ENCODE measurements around the gene SPACA6. TPM values are rescaled to one million over a fixed set of nuclear protein-coding genes. Genes with fewer than 3 reads are reported as not detected.

Gene SPACA6
- total RNA-seq, 1 experiment from 2014 or later = 4.2 TPM

DNA sequence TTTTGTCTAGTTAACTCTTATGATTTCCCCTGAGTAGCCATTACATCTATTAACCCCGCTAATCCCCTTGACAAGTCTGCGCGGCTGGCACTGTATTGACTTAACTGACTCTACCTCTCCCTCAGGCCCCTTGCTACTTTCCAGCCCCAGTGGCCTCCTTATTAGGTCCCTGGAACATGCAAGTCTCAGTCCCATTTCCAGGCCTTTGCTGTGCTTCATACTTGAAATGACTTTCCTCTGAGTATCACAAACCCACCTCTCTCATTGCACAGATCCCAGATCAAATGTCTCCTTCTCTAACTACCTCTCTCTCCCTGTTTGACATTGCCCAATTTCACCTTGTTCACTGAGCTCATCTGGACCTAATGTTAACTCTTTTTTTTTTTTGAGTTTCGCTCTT is 13.2 kb downstream of the SPACA6 start:
- DNase-seq (ENCODE audit: low spot score) = no peak

DNA sequence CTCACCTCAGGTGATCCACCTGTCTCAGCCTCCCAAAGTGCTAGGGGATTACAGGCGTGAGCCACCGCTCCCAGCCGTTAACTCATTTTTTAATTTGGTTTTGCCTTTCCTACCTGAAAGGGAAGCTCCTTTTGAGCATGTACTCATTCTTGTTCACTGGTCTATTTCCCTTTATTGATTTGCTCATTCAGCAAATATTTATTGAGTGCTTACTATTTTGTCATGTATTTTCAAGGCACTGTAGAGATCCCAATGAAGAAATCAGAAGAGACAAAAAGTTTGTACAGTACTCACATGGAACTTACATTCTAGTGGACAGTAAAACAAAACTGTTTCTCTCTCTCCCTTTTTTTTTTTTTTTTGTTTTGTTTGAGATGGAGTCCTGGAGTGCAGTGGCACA is 13.8 kb downstream of the SPACA6 start:
- DNase-seq (ENCODE audit: low spot score) = no peak

DNA sequence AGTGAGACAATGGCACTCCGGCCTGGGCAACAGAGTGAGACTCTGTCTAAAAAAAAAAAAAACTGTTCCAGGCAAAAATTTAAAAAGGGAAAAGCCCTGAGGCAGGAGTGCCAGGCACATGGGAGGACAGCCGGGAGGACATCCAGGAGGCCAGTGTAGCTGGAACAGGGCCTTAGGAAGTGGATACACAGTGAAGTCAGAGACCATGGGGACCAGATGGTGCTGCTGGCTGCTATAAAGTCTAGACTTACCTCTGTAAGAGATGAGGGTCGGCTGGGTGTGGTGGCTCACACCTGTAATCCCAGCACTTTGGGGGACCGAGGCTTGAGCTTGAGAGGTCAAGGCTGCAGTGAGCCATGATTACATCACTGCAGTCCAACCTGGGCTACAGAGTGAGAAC is 15.7 kb downstream of the SPACA6 start:
- no peak for DNase-seq (ENCODE audit: low spot score)

DNA sequence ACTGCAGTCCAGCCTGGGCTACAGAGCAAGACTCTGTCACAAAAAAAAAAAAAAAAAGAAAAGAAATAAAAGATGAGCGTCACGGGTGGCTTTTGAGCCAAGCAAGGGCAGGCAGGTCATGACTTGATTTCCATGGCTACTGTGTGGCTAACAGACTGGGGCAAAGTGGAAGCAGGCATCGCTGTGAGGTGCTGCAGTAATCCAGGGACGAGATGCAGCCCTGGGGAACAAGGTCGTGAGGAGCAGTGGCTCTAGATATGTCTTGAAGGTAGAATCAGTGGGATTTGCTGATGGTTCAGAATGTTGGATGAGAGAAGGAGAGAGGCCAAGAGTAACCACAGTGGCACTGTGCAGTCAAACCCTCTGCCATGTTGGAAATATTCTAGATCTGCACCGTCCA is 16.4 kb downstream of the SPACA6 start:
- DNase-seq (ENCODE audit: low spot score) = no peak

DNA sequence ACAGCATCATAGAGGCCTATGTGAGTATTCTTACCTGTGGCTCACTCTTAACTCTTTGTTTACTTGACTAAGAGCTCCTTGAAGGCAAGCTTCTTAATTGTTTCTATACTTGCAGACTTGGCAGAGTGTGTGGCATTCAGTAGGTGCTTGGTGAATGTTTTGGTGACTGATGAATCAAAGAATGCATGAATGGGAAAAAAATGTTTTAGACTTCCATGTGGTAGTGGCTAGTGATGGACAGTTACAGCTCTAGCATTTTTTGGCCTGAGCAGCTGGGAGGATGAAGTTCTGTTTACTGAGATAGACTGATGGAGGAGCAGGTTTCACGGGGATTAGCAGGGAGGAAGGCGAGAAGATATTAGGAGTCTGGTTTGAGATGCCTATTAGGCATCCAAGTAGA is 17.0 kb downstream of the SPACA6 start:
- no peak for DNase-seq (ENCODE audit: low spot score)

DNA sequence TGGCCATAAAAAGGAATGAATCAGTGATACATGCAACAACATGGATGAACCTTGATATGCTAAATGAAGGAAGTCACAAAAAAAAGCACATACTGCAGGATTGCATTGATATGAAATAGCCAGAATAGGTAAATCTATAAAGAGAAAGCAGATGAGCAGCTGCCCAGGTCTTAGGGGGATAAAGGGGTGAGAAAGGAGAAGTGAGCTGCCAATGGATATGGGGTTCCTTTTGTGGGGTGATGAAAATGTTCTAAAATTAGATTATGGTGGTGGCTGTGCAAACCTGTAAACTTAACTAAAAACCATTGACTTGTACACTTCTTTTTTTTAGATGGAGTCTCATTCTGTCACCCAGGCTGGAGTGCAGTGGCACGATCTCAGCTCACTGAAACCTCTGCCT is 18.6 kb downstream of the SPACA6 start:
- DNase-seq (ENCODE audit: low spot score) = no peak

DNA sequence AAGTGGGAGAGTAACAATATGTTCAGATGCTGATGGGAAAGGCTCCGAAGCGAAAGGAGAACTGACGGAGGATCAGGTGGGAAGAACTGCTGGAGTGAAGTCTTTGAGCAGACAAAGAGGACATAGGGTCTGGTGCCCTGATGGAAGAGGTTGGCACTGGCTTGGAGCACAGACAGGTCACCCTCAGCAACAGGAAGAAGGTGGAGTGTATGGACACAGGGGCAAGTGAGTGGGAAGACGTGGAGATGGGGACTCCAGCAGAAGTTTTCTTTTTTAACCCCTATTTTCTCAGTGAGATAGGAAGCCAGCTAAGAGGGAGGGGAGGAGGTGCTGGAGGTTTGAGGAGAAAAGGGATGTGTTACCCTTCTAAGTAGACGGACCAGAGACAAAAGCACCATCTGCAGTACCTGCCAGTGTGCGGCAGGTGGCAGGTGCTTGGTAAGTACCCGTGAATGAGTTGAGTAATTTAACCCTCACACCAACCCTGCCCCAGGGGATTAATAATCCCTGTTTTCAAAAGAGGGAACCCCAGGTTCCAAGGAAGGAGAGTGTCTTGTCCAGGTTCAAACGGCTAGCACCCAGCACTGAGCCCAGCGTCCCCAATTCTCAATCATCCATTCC is 19.4 kb downstream of the SPACA6 start:
- DNase-seq (ENCODE audit: low spot score) = peak; percentile 68

DNA sequence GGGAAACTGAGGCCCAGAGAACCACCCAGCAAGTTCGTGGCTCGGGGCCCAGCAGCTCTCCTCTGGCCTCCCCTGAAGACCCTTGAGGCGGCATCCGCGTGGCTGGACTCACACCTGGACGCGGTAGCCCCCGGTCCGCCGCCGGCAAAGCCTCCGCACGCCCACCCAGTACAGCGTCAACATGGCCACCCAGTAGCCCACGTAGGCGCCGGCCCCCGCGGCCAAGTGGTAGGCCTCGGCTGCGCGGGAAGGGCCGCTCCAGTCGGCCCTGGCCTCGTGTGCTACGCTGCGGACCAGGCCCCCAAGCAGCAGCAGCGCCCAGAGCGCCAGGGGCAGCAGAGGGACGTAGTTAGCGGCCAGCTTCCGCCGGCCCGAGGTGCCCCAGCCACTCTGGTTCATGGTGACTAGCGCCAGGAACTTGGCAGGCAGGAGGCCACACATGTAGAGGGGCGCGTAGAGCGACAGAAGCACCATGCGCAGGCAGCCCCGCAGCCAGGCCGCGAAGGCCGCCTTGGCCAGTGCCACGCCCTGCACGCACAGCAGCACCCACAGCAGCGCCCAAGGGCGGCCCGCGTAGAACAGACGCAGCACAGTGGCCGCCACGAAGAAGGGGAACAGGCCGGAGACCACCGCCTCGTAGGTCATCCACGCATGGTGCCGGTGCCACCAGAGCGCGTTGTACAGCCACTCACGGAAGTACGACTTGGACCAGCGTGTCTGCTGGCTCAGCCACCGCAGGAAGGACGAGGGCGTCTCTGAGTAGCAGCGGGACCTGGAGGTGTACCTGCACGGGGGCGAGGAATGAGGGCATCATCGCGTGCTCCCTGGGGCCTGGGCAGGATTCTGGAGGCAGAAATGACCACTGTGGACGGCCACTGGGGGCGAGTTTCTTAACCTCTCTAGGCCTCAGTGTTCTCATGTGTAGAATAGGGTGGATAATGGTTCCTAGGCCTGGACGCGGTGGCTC is 20.5 kb downstream of the SPACA6 start:
- DNase-seq (ENCODE audit: low spot score) = no peak

DNA sequence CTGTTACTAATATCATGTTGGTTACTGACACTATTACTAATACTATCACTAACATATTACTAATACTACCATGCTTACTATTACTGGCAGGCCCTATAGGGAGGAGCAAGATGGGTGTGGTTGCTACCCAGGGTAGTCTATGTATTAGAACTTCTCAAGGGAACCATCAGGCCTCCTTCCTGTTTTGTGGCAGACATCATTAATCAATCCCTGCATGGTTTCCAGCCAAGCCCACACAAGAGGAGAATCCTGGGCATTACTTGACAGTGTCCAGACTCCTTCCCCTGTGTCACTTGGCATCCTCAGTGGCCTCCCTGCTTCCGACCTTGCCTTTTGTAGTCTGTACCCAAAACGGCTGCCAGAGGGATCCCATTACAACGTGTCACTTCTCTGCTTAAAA is 21.7 kb downstream of the SPACA6 start:
- DNase-seq (ENCODE audit: low spot score) = no peak

DNA sequence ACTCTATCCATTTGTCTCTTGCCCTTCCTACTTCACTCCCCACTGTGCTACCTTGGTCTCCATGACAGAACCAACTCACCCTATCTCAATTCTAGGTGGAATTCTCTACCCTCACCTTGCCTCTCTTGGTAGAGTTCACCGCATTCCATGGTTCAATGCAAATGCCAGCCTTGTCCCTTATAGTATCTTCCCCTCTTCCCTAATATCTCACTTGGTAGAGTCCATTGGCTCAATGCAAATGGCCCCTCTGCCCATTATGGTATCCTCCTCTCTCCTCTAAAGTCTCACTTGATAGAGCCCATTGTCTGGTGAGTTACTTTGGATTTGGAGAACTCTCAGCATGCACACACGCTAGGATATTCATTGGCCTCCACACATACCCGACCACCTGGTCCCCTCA is 22.7 kb downstream of the SPACA6 start:
- DNase-seq (ENCODE audit: low spot score) = no peak

DNA sequence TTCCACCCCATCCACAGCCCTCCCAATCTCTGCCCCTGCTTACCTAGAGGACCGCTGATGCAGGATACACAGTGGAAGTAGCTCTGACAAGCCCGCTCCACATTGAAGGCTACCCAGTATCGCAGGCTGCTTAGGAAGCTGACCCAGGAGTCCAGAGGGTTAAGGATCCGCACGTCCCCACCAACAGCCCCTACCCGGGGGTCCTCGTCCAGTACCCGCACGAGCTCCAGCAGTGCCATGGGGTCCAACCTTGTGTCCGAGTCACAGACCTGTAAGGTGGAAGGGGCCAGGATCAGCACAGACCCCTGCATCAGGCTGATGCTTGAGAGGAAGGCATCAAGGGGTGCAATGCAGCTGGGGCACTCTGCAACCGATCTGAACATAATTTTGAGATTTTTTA is 23.8 kb downstream of the SPACA6 start:
- no peak for DNase-seq (ENCODE audit: low spot score)

DNA sequence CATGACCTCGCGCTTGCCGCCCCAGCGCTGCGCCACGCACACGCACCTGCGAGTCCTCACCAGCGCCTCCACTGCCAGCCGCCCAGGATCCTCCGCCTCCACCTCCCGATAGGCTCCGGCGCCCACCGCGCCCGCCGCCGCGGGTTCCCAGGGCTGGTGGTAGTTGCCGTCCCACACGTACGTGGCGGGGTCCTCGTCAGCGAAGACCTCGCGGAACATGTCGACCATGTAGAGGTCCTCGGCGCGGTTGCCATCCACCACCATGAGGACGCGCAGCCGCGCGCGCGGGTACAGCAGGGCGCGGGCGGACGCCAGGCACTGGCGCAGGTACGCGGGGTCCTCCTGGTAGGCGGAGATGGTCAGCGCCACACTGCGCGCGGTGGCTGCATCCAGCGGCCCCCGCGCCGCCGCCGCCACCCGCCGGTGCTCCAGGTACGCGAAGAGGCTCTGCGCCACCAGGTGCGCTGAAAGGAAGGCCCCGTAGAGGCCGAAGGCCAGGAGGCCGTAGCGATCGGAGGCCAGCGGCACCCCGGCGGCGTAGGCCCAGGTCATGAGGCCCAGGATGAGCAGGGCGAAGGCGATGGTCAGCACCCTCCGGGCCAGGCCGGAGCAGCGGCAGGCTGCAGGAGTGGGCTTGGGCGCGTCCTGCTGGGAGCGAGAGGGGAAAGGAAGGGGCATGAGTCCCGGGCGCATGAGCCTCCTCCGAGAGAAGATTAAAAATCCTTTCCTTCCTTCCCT is 26.3 kb downstream of the SPACA6 start:
- no peak for DNase-seq (ENCODE audit: low spot score)

DNA sequence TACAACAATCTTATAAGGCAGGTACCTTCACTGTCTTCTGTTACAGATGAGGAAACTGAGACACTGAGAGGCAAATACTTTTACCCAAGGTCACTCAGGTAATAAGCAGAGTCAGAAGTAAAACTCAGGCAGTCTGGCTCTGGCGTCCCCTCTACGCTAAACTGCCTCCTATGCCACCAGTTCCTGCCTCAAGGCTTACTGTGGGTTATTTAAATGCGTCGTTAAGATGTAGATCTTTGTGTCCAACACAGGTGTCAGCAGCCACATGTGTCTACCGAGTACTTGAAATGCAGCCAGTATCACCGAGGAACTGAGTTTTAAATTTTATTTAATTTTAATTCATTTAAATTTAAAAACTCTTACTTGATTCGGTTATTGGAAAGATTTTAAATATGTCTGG is 28.8 kb downstream of the SPACA6 start:
- no peak for DNase-seq (ENCODE audit: low spot score)

DNA sequence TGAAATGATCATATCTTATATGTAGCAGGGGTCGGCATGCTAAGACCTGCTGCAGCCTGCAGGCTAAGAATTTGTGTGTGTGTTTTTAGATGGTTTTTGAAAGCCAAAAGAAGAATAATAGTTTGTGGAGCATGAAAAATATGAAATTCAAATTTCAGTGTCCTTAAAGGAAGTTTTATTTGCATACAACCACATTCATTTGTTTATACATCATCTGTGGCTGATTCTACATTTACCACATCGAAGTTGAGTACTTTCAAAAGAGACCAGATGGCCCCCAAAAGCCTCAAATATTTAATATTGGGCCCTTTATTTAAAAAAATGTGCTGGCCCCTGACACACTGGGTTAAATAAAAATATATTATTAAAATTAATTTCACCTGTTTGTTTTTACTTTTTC is 29.4 kb downstream of the SPACA6 start:
- DNase-seq (ENCODE audit: low spot score) = no peak

DNA sequence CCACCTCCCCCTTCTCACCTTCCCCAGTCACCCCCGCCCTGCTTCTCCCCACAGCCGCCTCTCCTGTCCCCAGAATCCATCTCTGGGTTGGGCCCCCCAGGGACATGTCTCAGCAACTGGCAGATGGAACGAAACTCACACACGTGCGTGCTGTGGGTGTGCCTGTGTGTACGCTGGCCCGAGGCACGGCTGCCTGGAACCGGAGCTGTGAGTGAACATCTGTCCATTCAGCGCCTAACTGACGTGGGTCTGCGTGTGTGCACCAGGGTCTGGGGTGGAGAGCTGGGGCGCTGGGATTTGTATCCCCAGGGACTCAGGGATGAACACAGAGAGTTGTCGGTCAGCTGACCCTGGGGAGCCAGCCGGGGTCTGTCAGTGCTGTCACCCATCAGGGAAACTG is 31.4 kb downstream of the SPACA6 start:
- DNase-seq (ENCODE audit: low spot score) = no peak

DNA sequence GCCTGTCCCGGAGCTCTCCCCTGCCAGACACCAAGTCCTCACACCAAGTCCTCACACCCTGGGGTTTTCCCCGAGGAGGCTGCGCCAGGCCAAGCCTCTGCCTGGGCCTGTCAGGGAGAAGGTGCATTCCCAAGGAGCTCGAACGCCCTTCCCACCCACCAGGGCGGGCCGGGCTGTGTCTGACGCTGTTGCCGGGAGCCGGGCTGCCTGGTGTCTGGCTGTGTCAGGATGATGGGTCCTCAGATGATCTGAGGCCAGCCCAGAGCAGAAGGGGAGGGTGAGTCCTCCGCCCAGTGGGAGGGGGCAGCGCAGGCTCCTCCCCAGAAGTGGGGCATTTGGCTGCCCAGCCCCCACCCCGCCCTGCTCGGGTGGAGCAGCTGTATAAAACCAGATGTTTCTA is 32.9 kb downstream of the SPACA6 start:
- DNase-seq (ENCODE audit: low spot score) = no peak

DNA sequence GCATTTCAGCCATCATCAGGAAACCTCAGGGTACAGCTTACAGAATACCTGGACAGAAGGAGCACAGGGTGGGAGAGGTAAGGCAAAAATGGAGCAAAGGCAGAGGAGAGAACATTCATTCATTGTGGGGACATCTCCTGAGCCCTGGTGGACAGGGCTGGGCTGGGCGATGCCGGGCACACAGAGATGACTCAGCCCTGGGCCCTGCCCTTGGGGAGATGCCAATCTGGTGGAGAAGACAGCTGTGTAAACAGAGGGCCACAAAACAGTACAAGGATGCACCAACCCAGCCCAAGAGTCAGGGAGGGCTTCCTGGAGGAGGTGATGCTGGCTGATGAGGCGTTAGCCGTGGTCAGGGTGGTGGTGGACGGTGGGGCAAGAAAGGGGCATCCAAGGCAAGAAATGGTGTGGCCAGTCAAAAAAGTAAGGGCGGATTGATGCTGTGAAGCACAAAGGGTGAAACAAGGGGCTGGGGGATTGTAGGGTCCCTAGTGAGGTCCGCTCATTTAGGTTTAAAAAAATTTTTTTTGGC is 34.3 kb downstream of the SPACA6 start:
- peak; percentile 64 for DNase-seq (ENCODE audit: low spot score)

DNA sequence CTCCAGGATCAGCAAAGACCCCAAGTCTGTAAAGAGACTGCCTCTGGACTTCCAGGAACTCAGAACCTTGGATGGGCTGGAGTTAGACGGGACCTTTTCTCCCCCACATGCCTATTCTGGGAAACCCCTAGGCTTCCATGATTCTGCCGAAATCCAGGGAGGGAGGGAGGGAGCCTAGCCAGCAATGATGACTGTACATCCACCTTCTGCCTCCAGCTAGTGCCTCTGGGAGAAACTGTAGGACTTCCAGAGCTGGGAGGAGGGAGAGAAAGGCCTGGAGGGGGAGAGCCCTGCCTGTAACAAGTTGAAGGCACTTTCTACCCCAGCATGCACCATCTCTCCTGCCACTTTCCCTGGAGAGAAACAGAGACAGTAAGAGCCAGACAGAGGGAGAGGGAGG is 36.7 kb downstream of the SPACA6 start:
- no peak for DNase-seq (ENCODE audit: low spot score)

DNA sequence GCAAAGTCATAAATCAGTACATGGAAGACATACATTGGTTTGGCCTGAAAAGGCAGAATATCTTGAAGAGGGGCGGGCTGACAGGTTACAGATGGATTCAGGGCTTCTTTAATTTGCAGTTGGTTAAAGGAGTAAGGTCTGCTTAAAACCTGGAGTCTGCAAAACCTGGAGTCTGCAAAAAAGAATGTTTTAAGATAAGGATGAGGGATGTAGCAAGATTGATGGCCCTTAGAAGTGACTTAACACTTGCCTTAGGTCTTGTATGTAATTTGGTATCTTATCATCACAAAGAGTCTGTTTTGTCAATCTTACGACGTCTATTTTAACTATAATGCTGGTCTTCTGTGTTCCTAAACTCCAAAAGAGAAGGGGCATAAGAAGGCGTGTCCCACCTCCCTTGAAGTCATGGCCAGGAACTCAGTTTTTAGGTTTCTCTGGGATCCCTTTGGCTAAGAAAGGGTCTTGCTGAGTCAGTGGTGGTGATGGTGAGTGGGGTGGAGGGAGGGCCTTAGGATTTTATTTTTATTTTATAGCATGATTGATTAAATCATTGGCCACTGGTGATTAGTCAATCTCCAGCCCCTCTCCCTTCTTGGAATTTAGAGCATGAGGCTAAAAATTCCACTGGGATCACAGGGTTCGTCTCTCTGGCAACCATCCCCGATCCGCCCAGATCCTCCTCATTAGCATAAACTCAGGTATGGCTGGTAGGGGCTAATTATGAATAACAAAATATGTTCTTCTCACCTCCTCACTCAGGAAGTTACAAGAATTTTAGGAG is 40.8 kb downstream of the SPACA6 start:
- DNase-seq (ENCODE audit: low spot score) = no peak

DNA sequence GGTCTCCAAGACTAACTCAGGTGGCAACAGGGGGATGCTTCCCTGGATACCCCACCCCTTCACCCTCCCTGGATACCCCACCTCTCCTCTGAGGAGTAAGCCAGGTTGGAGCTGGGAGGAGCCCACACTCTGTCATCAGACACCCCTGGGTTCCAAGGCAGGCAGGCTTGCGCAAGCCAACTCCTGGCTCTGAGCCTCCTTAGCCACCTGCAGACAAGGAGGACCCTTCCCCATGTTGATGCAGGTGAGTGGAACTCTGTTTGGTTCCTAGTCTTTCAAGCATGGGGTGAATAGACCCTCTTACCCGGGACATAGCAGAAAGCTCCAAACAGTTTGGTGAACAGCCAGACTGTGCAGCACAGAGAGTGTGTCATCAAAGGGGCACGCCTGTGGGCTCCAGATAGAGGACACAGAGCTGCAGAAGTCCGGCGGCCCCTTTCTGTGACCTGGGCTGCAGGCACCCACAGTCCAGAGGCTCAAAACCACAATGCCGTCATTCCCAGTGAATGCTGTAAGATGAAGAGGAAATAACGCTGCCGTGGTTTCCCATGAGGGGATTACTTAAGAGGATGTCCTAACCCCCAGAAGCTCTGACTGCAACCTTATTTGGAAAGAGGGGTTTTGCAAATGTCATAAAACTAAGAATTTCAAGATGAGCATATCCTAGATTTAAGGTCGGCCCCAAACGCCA is 42.8 kb downstream of the SPACA6 start:
- peak; percentile 83 for DNase-seq (ENCODE audit: low spot score)

DNA sequence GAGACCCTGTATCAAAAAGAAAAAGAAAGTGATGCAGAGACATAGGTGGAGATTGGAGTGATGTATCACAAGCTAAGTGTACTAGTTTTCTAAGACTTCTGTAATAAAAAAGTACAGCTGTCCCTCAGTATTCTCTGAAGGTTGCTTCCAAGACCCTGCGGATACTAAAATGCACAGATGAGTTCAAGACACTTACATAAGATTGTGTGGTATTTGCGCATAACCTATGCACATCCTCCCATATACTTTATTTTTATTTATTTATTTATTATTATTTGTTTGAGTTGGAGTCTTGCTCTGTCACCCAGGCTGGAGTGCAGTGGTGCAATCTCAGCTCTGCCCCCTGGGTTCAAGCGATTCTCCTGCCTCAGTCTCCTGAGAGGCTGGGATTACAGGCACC is 44.3 kb downstream of the SPACA6 start:
- DNase-seq (ENCODE audit: low spot score) = no peak
